Cardiac septum (tissue), 1 donor: Measurements from ENCODE around the gene BPI. TPM values are rescaled to one million over a fixed set of nuclear protein-coding genes. Genes with fewer than 3 reads are reported as not detected.
"Not testable (repeated sequence)": the region's sequence is repeated elsewhere in the genome, so short reads cannot be mapped to it uniquely, and the experiment has no call there.

Experiments used
- DNase-seq: peaks from one replicate; pipeline ENCODE4 v3.0.0-alpha.2; 2020; ENCODE audit warnings: low spot score
- intact Hi-C: fragments of 100-400 bp; cut with DNase I; formaldehyde crosslinking; loops from one replicate; pipeline ENCODE4 v1.14.0; 2022
- total RNA-seq: library from RNA; stranded (reverse); fragmentation: NEBNext Ultra II Directional; extraction: Animal tissue kit (Norgen Biotek cat#: 25700); gene quantifications from one replicate; pipeline ENCODE4 v1.2.1, GENCODE V29; 2021
- donor health status: DM: no; HTN: no; CAD: no.

BPI gene
- total RNA-seq, 1 donor from 2014 or later: 0.40 TPM

GRCh38 chr20:38346741-38347140, 42.8 kb downstream of the BPI start:
- intact Hi-C loops: no loop called here

GRCh38 chr20:38349856-38350255, 45.9 kb downstream of the BPI start:
- DNase-seq: no peak
- intact Hi-C loops: no loop called here

More at GRCh38 chr20:38346741-38347140, 42.8 kb downstream of the BPI start:
- no peak for DNase-seq

GRCh38 chr20:38350879-38351775, 47.2 kb downstream of the BPI start:
- no peak for DNase-seq
- intact Hi-C loops: no loop called here

- intact Hi-C loops: no loop called here
Measured at GRCh38 chr20:38353316-38353715, 49.4 kb downstream of the BPI start.

GRCh38 chr20:38354227-38354626, 50.3 kb downstream of the BPI start:
- no peak for DNase-seq
- intact Hi-C loops: no loop called here

More at GRCh38 chr20:38353316-38353715, 49.4 kb downstream of the BPI start:
- DNase-seq: no peak

GRCh38 chr20:38355161-38356012, 51.4 kb downstream of the BPI start:
- intact Hi-C loops: no loop called here
- no peak for DNase-seq

GRCh38 chr20:38357653-38358207, 53.8 kb downstream of the BPI start:
- intact Hi-C loops: no loop called here
- DNase-seq: no peak

- intact Hi-C loops: no loop called here
- DNase-seq: no peak
Measured at GRCh38 chr20:38358556-38358955, 54.6 kb downstream of the BPI start.

GRCh38 chr20:38363004-38363747, 59.2 kb downstream of the BPI start:
- intact Hi-C loops: no loop called here
- DNase-seq: no peak

- intact Hi-C loops: no loop called here
- DNase-seq: no peak
Measured at GRCh38 chr20:38369389-38369788, 65.4 kb downstream of the BPI start.

GRCh38 chr20:38372806-38373205, 68.8 kb downstream of the BPI start:
- intact Hi-C loops: no loop called here
- DNase-seq: no peak

- intact Hi-C loops: no loop called here
- no peak for DNase-seq
Measured at GRCh38 chr20:38373231-38373867, 69.4 kb downstream of the BPI start.

- DNase-seq: no peak
- intact Hi-C loops: no loop called here
Measured at GRCh38 chr20:38373898-38374297, 69.9 kb downstream of the BPI start.

- intact Hi-C loops: no loop called here
- no peak for DNase-seq
Measured at GRCh38 chr20:38377039-38377685, 73.2 kb downstream of the BPI start.

- DNase-seq, intact Hi-C loops: not testable (repeated sequence)
Measured at GRCh38 chr20:38377838-38378237, 73.9 kb downstream of the BPI start.

GRCh38 chr20:38383147-38383546, 79.2 kb downstream of the BPI start:
- intact Hi-C loops: no loop called here

GRCh38 chr20:38386004-38386403, 82.0 kb downstream of the BPI start:
- no peak for DNase-seq
- intact Hi-C loops: no loop called here

More at GRCh38 chr20:38383147-38383546, 79.2 kb downstream of the BPI start:
- no peak for DNase-seq

- DNase-seq: no peak
- intact Hi-C loops: no loop called here
Measured at GRCh38 chr20:38386851-38387250, 82.9 kb downstream of the BPI start.
